ENCODE measurements around the gene TBC1D25.

GRCh38 chrX:48541140-48541814, 1.8 kb downstream of the TBC1D25 start:
- TF ChIP-seq POLR2AphosphoS5 (IDR thresholded peaks at IDR 0.05) (no peak), CTCF (IDR thresholded peaks at IDR 0.05) (no peak), POLR2A (IDR thresholded peaks at IDR 0.05; ENCODE audit: low read depth) (no peak)
